OCI-LY7 (cell line): ENCODE measurements around the gene RRAD. TPM values are rescaled to one million over a fixed set of nuclear protein-coding genes. Genes with fewer than 3 reads are reported as not detected.

Experiments used
- BruUV-seq: library from RNA; stranded (reverse); fragments of 400-500 nt; replicated peaks from 2 replicates; lab custom pipeline; 2021; lab: Mats Ljungman, UMichigan
- CTCF ChIA-PET: fragments of 300-600 bp; sonication (Branson Sonifier 250); formaldehyde crosslinking; loops from one replicate; lab custom pipeline; 2022; ENCODE audit warnings: antibody characterized with exemption; ENCODE audit not compliant: unreplicated experiment; lab: Charles Lee
- POLR2A ChIA-PET: fragments of 300-600 bp; sonication (Branson Sonifier 250); formaldehyde crosslinking; loops from one replicate; lab custom pipeline; 2022; ENCODE audit warnings: antibody characterized with exemption; lab: Charles Lee
- DNase-seq: peaks from one replicate; pipeline ENCODE4 v3.0.0-alpha.2; 2015; ENCODE audit warnings: low spot score
- H2AFZ ChIP-seq: fragments of 200-600 bp; sonication (generic), shearing (Covaris generic); 2 replicates; pipeline ENCODE4 v1.6.1; 2014; ENCODE audit warnings: mild to moderate bottlenecking, antibody characterized with exemption, low read length, moderate library complexity
- H3K27ac ChIP-seq: fragments of 200-600 bp; sonication (generic); 2 replicates; pipeline ENCODE4 v1.5.1; 2014; ENCODE audit warnings: mixed run types, low read depth, mild to moderate bottlenecking, moderate library complexity, low read length, inconsistent platforms; ENCODE audit not compliant: poor library complexity, severe bottlenecking
- H3K36me3 ChIP-seq: fragments of 200-600 bp; sonication (generic); 2 replicates; pipeline ENCODE4 v1.6.1; 2014; ENCODE audit warnings: mild to moderate bottlenecking, antibody characterized with exemption, low read length, moderate library complexity, mixed read lengths; ENCODE audit not compliant: insufficient read depth
- H3K4me1 ChIP-seq: fragments of 200-600 bp; sonication (generic); 2 replicates; pipeline ENCODE4 v1.5.1; 2014; ENCODE audit warnings: mild to moderate bottlenecking, low read length; ENCODE audit not compliant: insufficient read depth, poor library complexity, severe bottlenecking
- H3K4me2 ChIP-seq: fragments of 200-600 bp; sonication (generic); 2 replicates; pipeline ENCODE4 v1.6.1; 2014; ENCODE audit warnings: mild to moderate bottlenecking, low read length
- H3K4me3 ChIP-seq: fragments of 200-600 bp; sonication (generic); 2 replicates; pipeline ENCODE4 v1.5.1; 2014; ENCODE audit warnings: mild to moderate bottlenecking, low read depth, low read length; ENCODE audit not compliant: poor library complexity, severe bottlenecking
- H3K79me2 ChIP-seq: fragments of 200-600 bp; sonication (generic); 2 replicates; pipeline ENCODE4 v1.6.1; 2016; ENCODE audit warnings: low read depth, mild to moderate bottlenecking, low read length, moderate library complexity, mixed read lengths; ENCODE audit not compliant: insufficient read depth
- H3K9me2 ChIP-seq: fragments of 200-600 bp; sonication (generic); 2 replicates; pipeline ENCODE4 v1.6.1; 2016; ENCODE audit warnings: mild to moderate bottlenecking, low read length, mixed read lengths; ENCODE audit not compliant: insufficient read depth
- H3K9me3 ChIP-seq: fragments of 200-600 bp; sonication (generic); 2 replicates; pipeline ENCODE4 v1.6.1; 2014; ENCODE audit warnings: mild to moderate bottlenecking, mixed run types, low read length, mixed read lengths
- H4K20me1 ChIP-seq: fragments of 200-600 bp; sonication (generic); 2 replicates; pipeline ENCODE4 v1.6.1; 2014; ENCODE audit warnings: mild to moderate bottlenecking, antibody characterized with exemption, low read length, moderate library complexity, mixed read lengths; ENCODE audit not compliant: insufficient read depth
- CTCF ChIP-seq: fragments of 200-600 bp; sonication (generic); conservative IDR thresholded peaks from 2 replicates; pipeline ENCODE4 v1.5.1; 2014; ENCODE audit warnings: mild to moderate bottlenecking, antibody characterized with exemption, low read length, moderate library complexity, mixed read lengths
- EZH2phosphoT487 ChIP-seq: fragments of 200-600 bp; sonication (generic); IDR thresholded peaks from 2 replicates; pipeline ENCODE4 v1.6.1; 2018; ENCODE audit warnings: low read depth, borderline replicate concordance, mild to moderate bottlenecking, mixed run types, antibody characterized with exemption, low read length, moderate library complexity, mixed read lengths
- intact Hi-C: fragments of 100-400 bp; cut with micrococcal nuclease; formaldehyde crosslinking; loops from one replicate; pipeline ENCODE4 v1.10.0; 2022; ENCODE audit not compliant: unreplicated experiment
- total RNA-seq, 2 experiments: library from RNA; depleted of rRNA in 1 of 2; stranded (reverse); fragments of >200 nt in 1 of 2; shearing (Covaris generic) in 1 of 2; gene quantifications; 2 replicates each; pipeline ENCODE4 v1.2.3, GENCODE V29; 2014 to 2022

Gene RRAD
- total RNA-seq, 2 experiments from 2014 or later: 0.09 TPM; not detected in 1

DNA sequence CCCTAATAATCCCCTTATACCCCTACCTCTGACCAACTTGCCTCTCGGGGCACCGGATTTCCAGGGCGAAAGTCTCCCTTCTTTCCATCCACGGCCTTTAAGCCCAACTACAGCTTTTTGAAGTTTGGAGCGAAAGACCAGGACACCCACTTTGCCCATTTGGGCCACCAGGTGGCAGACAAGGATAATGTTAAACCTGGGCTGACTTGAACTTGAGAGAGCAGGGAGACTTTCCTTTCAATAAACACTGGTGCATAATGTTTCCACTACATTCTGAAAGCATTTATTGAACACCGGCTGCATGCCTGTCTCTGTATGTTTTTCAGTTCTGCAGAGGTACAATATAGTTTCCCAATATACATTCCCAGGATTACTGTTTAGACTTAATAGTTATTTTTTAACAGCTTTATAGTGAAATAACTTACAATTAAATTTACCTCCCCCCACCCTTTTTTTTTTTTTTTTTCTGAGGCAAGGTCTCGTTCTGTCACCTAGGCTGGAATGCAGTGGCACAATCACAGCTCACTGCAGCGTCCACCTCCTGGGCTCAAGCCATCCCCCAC is 28.8 kb upstream of the RRAD start:
- Histone ChIP-seq H4K20me1 (no peaks in the 10 kb centered on the region), H2AFZ (no peak overlapping the region), H3K79me2 (no peaks in the 10 kb centered on the region), H3K9me3 (no peaks in the 10 kb centered on the region), H3K27ac (no peak overlapping the region), H3K4me1 (no peaks in the 10 kb centered on the region), H3K4me3 (no peak overlapping the region), H3K4me2 (no peak overlapping the region), H3K9me2 (no peaks in the 10 kb centered on the region), H3K36me3 (no peaks in the 10 kb centered on the region)
- CTCF ChIA-PET: no interaction called here
- BruUV-seq: no TSS peak
- TF ChIP-seq EZH2phosphoT487 (no peak), CTCF (peak; percentile 95)
- POLR2A ChIA-PET: no interaction called here
- intact Hi-C loops: loop anchor here (1.0 to 5.0 kb wide), 3 partner anchors 57 to 229 kb away; partner anchors contain the start of gene MATCAP1
- peak; percentile 72 for DNase-seq

- no peak for DNase-seq
- intact Hi-C loops: loop anchor here (1.0 to 5.0 kb wide), 3 partner anchors 56 to 230 kb away; partner anchors contain the start of gene MATCAP1
- Histone ChIP-seq H2AFZ (no peak overlapping the region), H3K9me2 (no peaks in the 10 kb centered on the region), H3K79me2 (no peaks in the 10 kb centered on the region), H3K4me1 (no peaks in the 10 kb centered on the region), H4K20me1 (no peaks in the 10 kb centered on the region), H3K9me3 (no peaks in the 10 kb centered on the region), H3K27ac (no peak overlapping the region), H3K4me3 (no peak overlapping the region), H3K36me3 (no peaks in the 10 kb centered on the region), H3K4me2 (no peak overlapping the region)
- ChIA-PET POLR2A (interaction anchor here (0.9 kb wide), 1 partner anchor 221 kb away, joined by 4 read pairs; no protein-coding TSS in a partner anchor), CTCF (no interaction called here)
- no TSS peak for BruUV-seq
- TF ChIP-seq CTCF: no peak
- TF ChIP-seq EZH2phosphoT487: no peak
Observed at GRCh38 chr16:66953462-66954096, 28.2 kb upstream of the RRAD start.
